Lower leg skin (tissue), 4 donors: ENCODE data around the gene STAG3. TPM values are rescaled to one million over a fixed set of nuclear protein-coding genes. Genes with fewer than 3 reads are reported as not detected.

Experiments used
- DNase-seq, 2 donors: peaks; one replicate each; pipeline ENCODE4 v3.0.0-alpha.2; 2019; ENCODE audit warnings: low spot score in 2 of 2
- H3K4me3 ChIP-seq: fragments of 200-600 bp; sonication (generic); 2 replicates; pipeline ENCODE4 v1.5.1; 2017; ENCODE audit warnings: mild to moderate bottlenecking, low read depth; ENCODE audit not compliant: poor library complexity, severe bottlenecking
- POLR2A ChIP-seq, 2 donors: fragments of 450-650 bp; IDR thresholded peaks; one replicate each; pipeline ENCODE4 v1.6.1; 2016 to 2017; ENCODE audit warnings: antibody characterized with exemption in 2 of 2, mild to moderate bottlenecking in 1 of 2, moderate library complexity in 1 of 2
- WGBS, 2 donors: methylation state at CpG; one replicate each; pipeline ENCODE4 v1.1.5; 2018; 5-methylcytosine and 5-hydroxymethylcytosine counted together
- intact Hi-C: fragments of 100-400 bp; cut with DNase I; formaldehyde crosslinking; loops from one replicate; pipeline ENCODE4 v1.15.0; 2023; ENCODE audit warnings: low total_unique reads
- total RNA-seq, 4 donors: library from RNA; depleted of rRNA; stranded (reverse); fragments of >200 nt; gene quantifications; one replicate each; pipeline ENCODE4 v1.1.0, GENCODE V29; 2016
- TF ChIP-seq, protein P1 (sequence below), 3 donors: fragments of 450-650 bp; IDR thresholded peaks; one replicate each; pipeline ENCODE4 v1.5.1; 2016; ENCODE audit warnings: antibody characterized with exemption in 3 of 3, mild to moderate bottlenecking in 3 of 3, moderate library complexity in 2 of 3

The STAG3 gene
- total RNA-seq, 4 donors from 2014 or later, result 0.34 to 1.8 (median 1.0) TPM

DNA sequence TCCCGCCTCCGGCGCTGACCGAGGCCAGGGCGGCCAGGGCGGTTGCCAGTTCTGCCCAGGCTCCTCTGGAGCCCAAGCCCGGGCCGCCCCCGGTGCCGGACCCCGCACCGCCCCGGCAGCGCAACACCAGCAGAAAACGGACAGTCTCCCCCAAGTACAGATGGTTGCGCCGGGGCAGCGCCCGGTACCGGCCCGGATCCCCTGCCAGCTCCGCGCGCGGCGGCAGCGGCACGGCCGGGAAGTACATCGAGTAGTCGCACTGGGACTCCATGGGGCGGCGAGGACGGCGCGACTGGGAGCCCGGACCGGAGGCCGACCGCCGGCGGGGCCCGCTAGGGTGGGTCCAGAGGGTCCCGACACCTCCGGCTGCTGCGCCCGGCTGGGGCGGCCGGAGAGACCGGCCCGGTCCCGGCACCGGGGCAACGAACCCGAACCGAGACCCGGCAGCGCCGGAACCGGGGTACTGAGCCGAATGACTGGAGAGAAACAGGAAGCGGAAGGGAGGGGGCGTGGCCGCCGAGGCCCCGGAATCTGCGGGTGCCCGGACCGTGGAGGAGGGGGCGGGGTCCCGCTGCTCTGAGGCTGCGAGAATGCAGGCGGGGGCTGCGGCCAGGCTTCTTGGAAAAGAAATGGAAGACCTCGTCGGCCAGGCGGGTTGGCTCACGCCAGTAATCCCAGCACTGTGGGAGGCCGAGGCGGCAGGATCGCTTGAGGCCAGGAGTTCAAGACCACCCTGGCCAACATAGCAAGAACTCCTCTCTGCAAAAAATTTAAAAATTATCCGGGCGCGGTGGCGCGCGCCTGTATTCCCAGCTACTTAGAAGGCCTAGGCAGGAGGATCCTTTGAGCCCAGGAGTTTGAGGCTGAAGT lies 19.3 kb upstream of the STAG3 start, which contains the start of gene TRAPPC14:
TSS of gene TRAPPC14 (minus strand) at position 495 of the 870 bp plus-strand sequence. CDS start at position 271, 224 bp downstream.
- H3K4me3 ChIP-seq, result peak within 1 kb of the TSS; percentile 83
- intact Hi-C loops, result no loop called here
- no peak for TF ChIP-seq POLR2A (IDR thresholded peaks at IDR 0.05)
- TF ChIP-seq, protein P1, sequence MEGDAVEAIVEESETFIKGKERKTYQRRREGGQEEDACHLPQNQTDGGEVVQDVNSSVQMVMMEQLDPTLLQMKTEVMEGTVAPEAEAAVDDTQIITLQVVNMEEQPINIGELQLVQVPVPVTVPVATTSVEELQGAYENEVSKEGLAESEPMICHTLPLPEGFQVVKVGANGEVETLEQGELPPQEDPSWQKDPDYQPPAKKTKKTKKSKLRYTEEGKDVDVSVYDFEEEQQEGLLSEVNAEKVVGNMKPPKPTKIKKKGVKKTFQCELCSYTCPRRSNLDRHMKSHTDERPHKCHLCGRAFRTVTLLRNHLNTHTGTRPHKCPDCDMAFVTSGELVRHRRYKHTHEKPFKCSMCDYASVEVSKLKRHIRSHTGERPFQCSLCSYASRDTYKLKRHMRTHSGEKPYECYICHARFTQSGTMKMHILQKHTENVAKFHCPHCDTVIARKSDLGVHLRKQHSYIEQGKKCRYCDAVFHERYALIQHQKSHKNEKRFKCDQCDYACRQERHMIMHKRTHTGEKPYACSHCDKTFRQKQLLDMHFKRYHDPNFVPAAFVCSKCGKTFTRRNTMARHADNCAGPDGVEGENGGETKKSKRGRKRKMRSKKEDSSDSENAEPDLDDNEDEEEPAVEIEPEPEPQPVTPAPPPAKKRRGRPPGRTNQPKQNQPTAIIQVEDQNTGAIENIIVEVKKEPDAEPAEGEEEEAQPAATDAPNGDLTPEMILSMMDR (IDR thresholded peaks at IDR 0.05), result no peak
- DNase-seq, result peak; percentile 87 to 98
- WGBS, 2 donors, result 1 to 2% methylated on average over 26 to 80 of the region's 87 CpGs

DNA sequence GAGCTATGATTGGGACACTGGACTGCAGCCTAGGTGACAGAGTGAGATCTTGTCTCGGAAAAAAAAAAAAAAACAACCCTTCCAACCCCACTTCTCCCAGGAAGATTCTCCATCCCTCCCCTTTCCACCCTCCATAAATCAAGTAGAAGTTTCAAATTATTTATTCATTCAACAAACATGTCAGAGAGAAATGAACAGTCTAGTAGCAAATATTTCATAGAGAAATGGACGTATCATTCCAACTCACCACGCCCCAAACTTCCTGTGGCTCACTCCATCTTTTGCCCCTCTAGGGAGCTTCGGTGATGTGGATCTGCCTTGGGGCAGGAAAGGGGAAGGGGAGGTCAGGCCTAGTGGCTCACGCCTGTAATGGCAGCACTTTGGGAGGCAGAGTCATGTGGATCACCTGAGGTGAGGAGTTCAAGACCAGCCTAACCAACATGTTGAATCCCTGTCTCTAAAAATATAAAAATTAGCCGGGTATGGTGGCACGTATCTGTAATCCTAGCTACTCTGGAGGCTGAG lies 18.6 kb upstream of the STAG3 start:
- H3K4me3 ChIP-seq, result no peak overlapping the region
- intact Hi-C loops, result no loop called here
- 45 to 49% methylated on average over 7 of the region's 7 CpGs for WGBS, 2 donors
- no peak for TF ChIP-seq POLR2A (IDR thresholded peaks at IDR 0.05)
- TF ChIP-seq, protein P1 (IDR thresholded peaks at IDR 0.05), result no peak
- no peak for DNase-seq

DNA sequence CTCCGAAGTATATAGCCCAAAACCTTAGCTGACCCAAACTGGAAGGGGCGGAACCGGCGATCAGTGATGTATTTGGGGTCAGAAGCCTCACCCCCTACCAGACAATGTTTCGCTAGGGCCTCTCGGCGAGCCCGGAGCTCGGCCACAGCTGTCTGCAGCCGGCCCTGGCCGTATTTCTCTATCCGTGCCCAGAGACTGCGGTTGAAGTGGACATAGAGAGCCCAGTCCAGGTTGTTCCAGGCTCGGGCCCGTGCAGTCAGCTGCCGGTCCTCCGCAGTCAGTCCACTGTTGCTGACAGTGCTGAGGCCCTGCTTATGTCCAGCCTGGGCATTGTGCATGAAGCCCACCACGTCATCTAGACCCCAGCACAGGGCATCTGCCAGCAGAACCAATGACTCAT lies 17.7 kb upstream of the STAG3 start:
- WGBS, 2 donors, result 83 to 94% methylated on average over 11 to 17 of the region's 18 CpGs
- intact Hi-C loops, result no loop called here

DNA sequence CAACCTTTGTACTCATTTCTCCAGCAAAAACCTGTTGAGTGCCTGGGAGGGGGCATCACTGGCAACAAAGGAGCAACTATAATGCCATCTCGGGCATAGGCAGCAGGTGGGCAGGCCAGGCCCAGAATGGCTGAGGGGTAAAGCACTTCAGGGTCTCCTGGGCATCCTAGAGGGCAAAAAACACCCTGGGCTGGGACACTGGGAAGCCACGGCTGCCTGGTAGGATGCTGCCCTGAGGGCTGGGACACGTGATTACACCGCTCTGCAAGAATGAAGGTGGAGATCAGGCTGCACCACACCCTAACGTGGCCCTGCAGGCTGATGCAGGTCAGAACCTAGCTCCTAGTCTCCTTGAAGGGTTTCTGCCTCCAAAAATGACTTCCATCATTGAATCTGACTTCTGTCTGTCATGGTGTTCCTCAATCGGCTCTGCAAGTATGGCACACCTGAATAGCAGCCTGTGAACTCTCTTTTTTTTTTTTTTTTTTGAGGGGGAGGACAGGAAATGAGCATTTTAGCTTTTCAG lies 14.6 kb upstream of the STAG3 start:
- intact Hi-C loops, result no loop called here
- TF ChIP-seq, protein P1 (IDR thresholded peaks at IDR 0.05), result no peak
- no peak for TF ChIP-seq POLR2A (IDR thresholded peaks at IDR 0.05)
- DNase-seq, result peak in 1 of 2 donors; percentile 75
- 25 to 39% methylated on average over 4 to 6 of the region's 6 CpGs for WGBS, 2 donors
- no peak overlapping the region for H3K4me3 ChIP-seq

More for the DNA sequence above, 17.7 kb upstream of the STAG3 start:
- no peak overlapping the region for H3K4me3 ChIP-seq
- TF ChIP-seq POLR2A (IDR thresholded peaks at IDR 0.05), result no peak
- TF ChIP-seq, protein P1 (IDR thresholded peaks at IDR 0.05), result no peak
- DNase-seq, result no peak

DNA sequence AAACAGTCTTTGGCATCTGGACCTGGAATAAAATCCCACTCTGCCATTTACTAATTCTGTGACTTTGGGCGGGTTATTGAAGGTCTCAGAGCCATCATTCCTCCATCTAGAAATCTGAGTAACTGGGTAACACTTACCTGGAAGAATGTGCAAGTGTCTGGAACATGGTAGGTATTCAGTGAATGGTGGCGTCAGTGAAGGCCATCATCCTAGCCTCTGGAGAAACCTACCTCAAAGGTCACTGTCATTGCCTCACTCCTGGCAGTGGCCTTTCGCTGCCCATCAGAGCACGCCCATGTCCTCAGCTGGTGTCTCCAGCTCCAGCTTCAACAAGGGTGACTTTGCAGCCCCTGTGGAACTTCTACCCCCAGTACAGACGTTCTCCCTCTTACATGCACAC lies 13.8 kb upstream of the STAG3 start:
- H3K4me3 ChIP-seq, result no peak overlapping the region
- intact Hi-C loops, result no loop called here
- WGBS, 2 donors, result 90 to 92% methylated on average over 5 of the region's 5 CpGs
- TF ChIP-seq, protein P1 (IDR thresholded peaks at IDR 0.05), result no peak
- no peak for TF ChIP-seq POLR2A (IDR thresholded peaks at IDR 0.05)
- no peak for DNase-seq
